Activated CD4-positive, alpha-beta T cell treated with anti-CD3 and anti-CD28 coated beads, Interleukin-2, amount 10 ng/mL, durations not matched to agents 7 days and 5 days (primary cell): ENCODE data around the gene KLHDC7B. TPM values are rescaled to one million over a fixed set of nuclear protein-coding genes. Genes with fewer than 3 reads are reported as not detected.

Experiments
- CTCF ChIA-PET: fragments of 350-600 bp; sonication (Branson Sonifier 250); formaldehyde crosslinking; loops from one replicate; lab custom pipeline; 2021; ENCODE audit warnings: antibody characterized with exemption; lab: Charles Lee
- POLR2A ChIA-PET: fragments of 350-600 bp; sonication (Branson Sonifier 250); formaldehyde crosslinking; loops from one replicate; lab custom pipeline; 2021; ENCODE audit warnings: antibody characterized with exemption; lab: Charles Lee
- DNase-seq: peaks from one replicate; pipeline ENCODE4 v3.0.0-alpha.2; 2020
- H3K27ac Mint-ChIP-seq: one replicate; pipeline ENCODE4 v1.8.0; 2021; ENCODE audit warnings: mild to moderate bottlenecking, moderate library complexity, mixed read lengths
- H3K27me3 Mint-ChIP-seq: one replicate; pipeline ENCODE4 v1.8.0; 2021; ENCODE audit warnings: mixed read lengths
- H3K36me3 Mint-ChIP-seq: one replicate; pipeline ENCODE4 v1.8.0; 2021; ENCODE audit warnings: low read depth, mixed read lengths
- H3K4me1 Mint-ChIP-seq: one replicate; pipeline ENCODE4 v1.8.0; 2021; ENCODE audit warnings: mixed read lengths
- H3K4me3 Mint-ChIP-seq: one replicate; pipeline ENCODE4 v1.8.0; 2021; ENCODE audit warnings: mild to moderate bottlenecking, moderate library complexity, mixed read lengths
- H3K9me3 Mint-ChIP-seq: one replicate; pipeline ENCODE4 v1.8.0; 2021; ENCODE audit warnings: mixed read lengths
- total RNA-seq, 2 experiments: library from RNA; stranded (reverse); gene quantifications; one replicate each; pipeline ENCODE4 v1.2.3, GENCODE V29; 2021

The KLHDC7B gene
- total RNA-seq, 2 experiments from 2014 or later = 15.6 to 16.0 TPM

DNA sequence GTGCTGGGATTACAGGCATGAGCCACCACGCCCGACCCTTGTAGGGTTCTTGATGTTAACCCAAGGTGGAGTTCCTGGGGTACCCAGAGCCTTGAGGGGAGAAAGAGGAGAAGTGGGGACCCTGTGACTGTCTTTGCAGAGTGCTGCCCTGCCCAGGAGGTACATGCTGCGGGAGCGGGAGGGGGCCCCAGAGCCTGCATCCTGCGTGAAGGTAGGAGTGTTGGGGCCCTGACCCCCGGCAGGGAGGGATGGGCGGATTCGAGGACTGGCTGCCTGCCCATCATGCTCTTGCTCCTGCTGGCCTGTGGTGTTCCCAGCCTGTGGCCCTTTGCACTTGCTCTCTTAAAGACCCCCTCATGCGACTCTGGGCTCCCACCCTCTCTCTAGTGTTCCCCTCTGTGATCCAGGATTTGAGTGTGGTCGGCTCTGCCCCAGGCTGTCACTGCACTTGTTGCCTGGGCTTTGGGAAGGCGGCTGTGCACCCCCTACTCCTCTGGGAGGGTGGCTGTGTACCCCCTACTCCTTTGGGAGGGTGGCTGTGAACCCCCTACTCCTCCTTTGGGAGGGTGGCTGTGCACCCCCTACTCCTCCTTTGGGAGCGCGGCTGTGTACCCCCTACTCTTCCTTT is 24.8 kb upstream of the KLHDC7B start:
- ChIA-PET POLR2A (no interaction called here), CTCF (interaction anchor here (1.3 kb wide), 1 partner anchor 44 kb away, joined by 3 read pairs; no protein-coding TSS in a partner anchor)
- H3K27ac Mint-ChIP-seq = no peak overlapping the region
- no peak overlapping the region for H3K4me3 Mint-ChIP-seq
- H3K9me3 Mint-ChIP-seq = no peaks in the 10 kb centered on the region
- no peaks in the 10 kb centered on the region for H3K27me3 Mint-ChIP-seq
- no peak for DNase-seq
- peaks cover 13% of the 10 kb centered on the region for H3K4me1 Mint-ChIP-seq
- H3K36me3 Mint-ChIP-seq = peaks cover 36% of the 10 kb centered on the region

DNA sequence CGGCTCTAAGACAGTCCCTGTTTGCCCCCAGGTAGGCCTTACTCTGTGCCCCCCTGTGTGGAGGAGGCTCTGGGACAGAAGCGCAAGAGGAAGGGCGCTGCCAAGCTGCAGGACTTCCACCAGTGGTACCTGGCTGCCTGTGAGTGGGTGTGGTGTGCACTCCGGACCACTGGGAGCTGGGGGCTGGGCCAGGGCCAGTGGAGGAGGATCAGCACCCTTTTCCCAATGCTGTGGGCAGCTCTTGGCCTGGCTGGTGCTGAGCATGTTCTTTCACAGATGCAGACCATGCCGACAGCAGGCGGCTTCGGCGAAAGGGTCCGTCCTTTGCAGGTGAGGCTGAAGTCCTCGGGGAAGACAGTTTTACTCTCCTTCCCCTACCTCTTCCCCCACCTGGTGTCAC is 24.0 kb upstream of the KLHDC7B start:
- no peak for DNase-seq
- Mint-ChIP-seq H3K27me3 (no peaks in the 10 kb centered on the region), H3K36me3 (peaks cover 35% of the 10 kb centered on the region), H3K4me1 (peaks cover 13% of the 10 kb centered on the region), H3K27ac (no peak overlapping the region), H3K4me3 (no peak overlapping the region), H3K9me3 (no peaks in the 10 kb centered on the region)
- CTCF ChIA-PET = interaction anchor here (1.3 to 5.0 kb wide), 2 partner anchors 13 to 43 kb away, joined by 3 to 41 read pairs; partner anchors contain the start of genes LMF2 and NCAPH2
- POLR2A ChIA-PET = no interaction called here

- peaks cover 38% of the 10 kb centered on the region for H3K36me3 Mint-ChIP-seq
- no peak overlapping the region for H3K4me3 Mint-ChIP-seq
- no peak for DNase-seq
- H3K9me3 Mint-ChIP-seq = no peaks in the 10 kb centered on the region
- ChIA-PET CTCF (interaction anchor here (0.6 to 5.0 kb wide), 5 partner anchors 13 to 180 kb away, joined by 3 to 41 read pairs (median 3); partner anchors contain the start of genes LMF2, NCAPH2 and SYCE3), POLR2A (no interaction called here)
- H3K27ac Mint-ChIP-seq = no peak overlapping the region
- peaks cover 19% of the 10 kb centered on the region for H3K4me1 Mint-ChIP-seq
- no peaks in the 10 kb centered on the region for H3K27me3 Mint-ChIP-seq
These were observed 23.4 kb upstream of the KLHDC7B start for GRCh38 chr22:50522208-50522805.

DNA sequence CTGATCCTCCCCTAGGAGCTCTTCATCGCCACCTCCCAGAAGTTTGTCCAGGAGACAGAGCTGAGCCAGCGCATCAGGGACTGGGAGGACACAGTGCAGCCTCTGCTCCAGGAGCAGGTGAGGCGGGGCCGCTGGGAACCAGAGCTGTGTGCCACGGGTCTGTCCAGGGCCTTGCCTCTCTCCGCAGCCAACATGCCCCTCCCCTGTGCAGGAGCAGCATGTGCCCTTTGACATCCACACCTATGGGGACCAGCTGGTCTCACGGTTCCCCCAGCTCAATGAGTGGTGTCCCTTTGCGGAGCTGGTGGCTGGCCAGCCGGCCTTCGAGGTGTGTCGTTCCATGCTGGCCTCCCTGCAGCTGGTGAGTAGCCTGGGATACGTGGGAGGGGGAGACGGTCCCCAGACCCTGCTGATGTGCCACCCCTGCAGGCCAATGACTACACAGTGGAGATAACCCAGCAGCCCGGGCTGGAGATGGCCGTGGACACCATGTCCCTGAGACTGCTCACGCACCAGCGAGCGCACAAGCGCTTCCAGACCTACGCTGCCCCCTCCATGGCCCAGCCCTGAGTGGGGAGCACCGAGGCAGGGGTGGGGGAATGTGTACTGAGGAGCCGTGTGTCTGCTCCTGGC is 22.8 kb upstream of the KLHDC7B start:
- Mint-ChIP-seq H3K36me3 (peaks cover 40% of the 10 kb centered on the region), H3K27me3 (no peaks in the 10 kb centered on the region), H3K27ac (peak overlapping the region; percentile 46), H3K4me1 (peaks cover 25% of the 10 kb centered on the region), H3K4me3 (peak overlapping the region; percentile 27), H3K9me3 (no peaks in the 10 kb centered on the region)
- DNase-seq = no peak
- ChIA-PET CTCF (interaction anchor here (0.6 to 5.0 kb wide), 4 partner anchors 14 to 181 kb away, joined by 3 to 41 read pairs (median 3); partner anchors contain the start of genes LMF2, NCAPH2 and SYCE3), POLR2A (no interaction called here)

- H3K27ac Mint-ChIP-seq = peak overlapping the region; percentile 46
- H3K4me3 Mint-ChIP-seq = peak overlapping the region; percentile 27
- no peak for DNase-seq
- CTCF ChIA-PET = interaction anchor here (3.3 to 5.0 kb wide), 2 partner anchors 14 to 98 kb away, joined by 37 to 41 read pairs; partner anchors contain the start of genes LMF2 and NCAPH2
- H3K36me3 Mint-ChIP-seq = peaks cover 43% of the 10 kb centered on the region
- H3K4me1 Mint-ChIP-seq = peaks cover 30% of the 10 kb centered on the region
- no peaks in the 10 kb centered on the region for H3K9me3 Mint-ChIP-seq
- no peaks in the 10 kb centered on the region for H3K27me3 Mint-ChIP-seq
- POLR2A ChIA-PET = no interaction called here
These were observed 22.3 kb upstream of the KLHDC7B start for GRCh38 chr22:50523458-50523805.

- Mint-ChIP-seq H3K36me3 (peaks cover 43% of the 10 kb centered on the region), H3K27me3 (no peaks in the 10 kb centered on the region), H3K4me1 (peaks cover 36% of the 10 kb centered on the region), H3K9me3 (no peaks in the 10 kb centered on the region), H3K4me3 (peak overlapping the region; percentile 80), H3K27ac (peak overlapping the region; percentile 87)
- ChIA-PET CTCF (interaction anchor here (1.9 to 5.8 kb wide), 6 partner anchors 8 to 97 kb away, joined by 10 to 74 read pairs (median 39); partner anchors contain the start of genes LMF2, NCAPH2 and SYCE3), POLR2A (interaction anchor here (2.3 kb wide), 1 partner anchor 16 kb away, joined by 29 read pairs; the partner anchor contains the start of genes LMF2 and NCAPH2)
- no peak for DNase-seq
These were observed 21.7 kb upstream of the KLHDC7B start for GRCh38 chr22:50523806-50524675.

- ChIA-PET POLR2A (interaction anchor here (1.3 to 2.3 kb wide), 4 partner anchors 15 to 94 kb away, joined by 5 to 29 read pairs (median 10); partner anchors contain the start of genes LMF2 and NCAPH2), CTCF (interaction anchor here (0.9 to 5.8 kb wide), 15 partner anchors 9 to 334 kb away, joined by 3 to 74 read pairs (median 10); partner anchors contain the start of genes ARSA, CHKB, KLHDC7B and LMF2)
- Mint-ChIP-seq H3K36me3 (peaks cover 40% of the 10 kb centered on the region), H3K4me3 (peak overlapping the region; percentile 80), H3K9me3 (no peaks in the 10 kb centered on the region), H3K27me3 (no peaks in the 10 kb centered on the region), H3K4me1 (peaks cover 37% of the 10 kb centered on the region), H3K27ac (peak overlapping the region; percentile 87)
- DNase-seq = no peak
These were observed 21.0 kb upstream of the KLHDC7B start for GRCh38 chr22:50524676-50525103.

GRCh38 chr22:50525104-50525857 is 20.4 kb upstream of the KLHDC7B start, which contains the start of gene SCO2:
TSS of gene SCO2 (minus strand) at chr22:50525598. CDS start at chr22:50524411, 1,187 bp downstream.
- peaks cover 37% of the 10 kb centered on the region for H3K4me1 Mint-ChIP-seq
- H3K27ac Mint-ChIP-seq = peak within 1 kb of the TSS; percentile 93
- ChIA-PET POLR2A (interaction anchor here (0.8 to 2.3 kb wide), 11 partner anchors 15 to 324 kb away, joined by 3 to 29 read pairs (median 5); partner anchors contain the start of genes CHKB, KLHDC7B, LMF2 and NCAPH2), CTCF (interaction anchor here (0.6 to 5.8 kb wide), 45 partner anchors 10 to 594 kb away, joined by 3 to 74 read pairs (median 4); partner anchors contain the start of genes ARSA, CHKB, CPT1B and HDAC10)
- H3K36me3 Mint-ChIP-seq = peaks cover 37% of the 10 kb centered on the region
- DNase-seq = peak; percentile 97
- H3K4me3 Mint-ChIP-seq = peak within 1 kb of the TSS; percentile 80
- H3K9me3 Mint-ChIP-seq = no peaks in the 10 kb centered on the region
- H3K27me3 Mint-ChIP-seq = no peaks in the 10 kb centered on the region

DNA sequence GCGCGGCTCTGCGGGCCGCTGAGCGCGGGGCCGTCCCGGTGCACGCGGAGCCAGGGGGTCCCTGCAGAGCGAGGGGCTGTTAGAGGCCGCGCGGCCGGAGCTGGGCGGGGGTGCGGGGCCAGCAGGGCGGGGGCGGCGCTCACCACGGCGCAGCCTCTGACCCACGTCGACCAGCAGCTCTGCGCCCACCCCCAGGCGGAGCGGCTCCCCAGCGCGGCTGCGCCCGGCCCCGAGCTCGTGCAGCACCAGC is 19.9 kb upstream of the KLHDC7B start:
- no peak for DNase-seq
- POLR2A ChIA-PET = interaction anchor here (0.8 to 2.3 kb wide), 11 partner anchors 14 to 324 kb away, joined by 3 to 29 read pairs (median 5); partner anchors contain the start of genes CHKB, KLHDC7B, LMF2 and NCAPH2
- Mint-ChIP-seq H3K4me1 (peaks cover 37% of the 10 kb centered on the region), H3K27me3 (no peaks in the 10 kb centered on the region), H3K36me3 (peaks cover 36% of the 10 kb centered on the region), H3K4me3 (peak overlapping the region; percentile 80), H3K27ac (peak overlapping the region; percentile 87), H3K9me3 (no peaks in the 10 kb centered on the region)
- CTCF ChIA-PET = interaction anchor here (0.6 to 5.8 kb wide), 46 partner anchors 10 to 595 kb away, joined by 3 to 74 read pairs (median 4); partner anchors contain the start of genes ARSA, CHKB, CPT1B and HDAC10

DNA sequence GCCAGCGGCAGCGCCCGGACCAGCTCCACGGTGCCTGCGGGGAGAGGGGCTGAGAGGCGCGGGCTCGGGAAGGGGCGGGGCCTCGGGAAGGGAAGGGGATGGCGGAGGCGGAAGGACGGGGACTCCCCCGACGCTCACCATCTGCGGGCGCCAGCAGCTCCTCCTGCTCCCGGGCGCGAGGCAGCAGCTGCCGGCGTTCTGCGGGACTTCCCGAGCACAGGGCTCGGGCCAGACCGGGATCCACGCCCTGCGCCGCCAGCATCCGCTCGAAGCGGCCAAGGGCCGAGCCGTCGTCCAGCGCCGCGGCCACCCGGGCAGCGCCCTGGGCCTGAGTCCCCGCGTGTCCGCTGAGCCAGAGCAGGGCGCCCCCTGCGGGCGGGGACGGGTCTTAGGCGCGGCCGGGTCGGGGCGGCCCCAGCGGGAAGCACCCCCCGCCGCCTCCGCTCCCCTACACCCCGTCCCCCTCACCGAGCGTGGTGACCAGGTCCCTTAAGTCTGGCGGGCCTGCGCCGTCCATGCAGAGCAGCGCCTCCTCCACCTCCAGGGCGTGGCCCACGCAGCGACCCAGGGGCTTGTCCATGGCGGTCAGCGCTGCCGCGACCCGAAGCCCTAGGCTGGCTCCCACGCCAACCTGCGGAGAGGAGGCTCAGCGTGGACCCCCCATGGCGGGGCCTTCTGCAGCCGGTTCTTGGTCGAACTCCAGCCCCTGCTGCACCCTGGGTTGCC is 19.4 kb upstream of the KLHDC7B start:
- Mint-ChIP-seq H3K27ac (peak overlapping the region; percentile 93), H3K27me3 (no peaks in the 10 kb centered on the region), H3K4me1 (peaks cover 37% of the 10 kb centered on the region), H3K4me3 (peak overlapping the region; percentile 80), H3K36me3 (peaks cover 36% of the 10 kb centered on the region), H3K9me3 (no peaks in the 10 kb centered on the region)
- POLR2A ChIA-PET = interaction anchor here (0.8 to 2.3 kb wide), 11 partner anchors 14 to 325 kb away, joined by 3 to 29 read pairs (median 5); partner anchors contain the start of genes CHKB, KLHDC7B, LMF2 and NCAPH2
- CTCF ChIA-PET = interaction anchor here (0.6 to 5.8 kb wide), 45 partner anchors 11 to 595 kb away, joined by 3 to 74 read pairs (median 4); partner anchors contain the start of genes CPT1B, HDAC10, KLHDC7B and LMF2
- peak; percentile 89 for DNase-seq
